ENCODE results near the gene ULBP2. TPM values are rescaled to one million over a fixed set of nuclear protein-coding genes. Genes with fewer than 3 reads are reported as not detected.
"Not testable (repeated sequence)": the region's sequence is repeated elsewhere in the genome, so short reads cannot be mapped to it uniquely, and the experiment has no call there.

ULBP2 gene
- total RNA-seq, 1 experiment from 2014 or later = 0.13 TPM

DNA sequence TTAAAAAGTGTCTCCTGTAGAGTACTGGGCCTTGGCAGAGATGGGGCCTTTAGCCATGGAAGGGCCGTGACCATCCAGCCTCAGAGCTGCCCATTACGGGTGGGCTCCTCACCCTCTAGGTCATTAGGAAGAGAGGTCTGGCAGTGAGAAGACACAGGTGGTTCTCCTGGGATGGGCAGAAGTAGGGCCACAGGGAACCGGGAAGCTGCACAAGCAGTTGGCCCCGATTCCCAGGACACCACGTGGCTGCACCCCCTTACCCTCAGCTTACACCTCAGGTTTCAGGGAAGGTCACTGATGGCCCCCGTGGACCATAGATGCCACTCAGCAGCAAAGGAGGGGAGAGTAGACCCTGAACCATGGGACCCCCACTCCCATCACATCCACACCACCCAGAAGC is 20.5 kb upstream of the ULBP2 start (continued):
- TF ChIP-seq, protein P1, sequence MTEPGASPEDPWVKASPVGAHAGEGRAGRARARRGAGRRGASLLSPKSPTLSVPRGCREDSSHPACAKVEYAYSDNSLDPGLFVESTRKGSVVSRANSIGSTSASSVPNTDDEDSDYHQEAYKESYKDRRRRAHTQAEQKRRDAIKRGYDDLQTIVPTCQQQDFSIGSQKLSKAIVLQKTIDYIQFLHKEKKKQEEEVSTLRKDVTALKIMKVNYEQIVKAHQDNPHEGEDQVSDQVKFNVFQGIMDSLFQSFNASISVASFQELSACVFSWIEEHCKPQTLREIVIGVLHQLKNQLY (CRISPR knock-in tag; IDR thresholded peaks at IDR 0.05) = no peak
- TF ChIP-seq, protein P2, sequence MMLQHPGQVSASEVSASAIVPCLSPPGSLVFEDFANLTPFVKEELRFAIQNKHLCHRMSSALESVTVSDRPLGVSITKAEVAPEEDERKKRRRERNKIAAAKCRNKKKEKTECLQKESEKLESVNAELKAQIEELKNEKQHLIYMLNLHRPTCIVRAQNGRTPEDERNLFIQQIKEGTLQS (CRISPR knock-in tag; conservative IDR thresholded peaks at IDR 0.05) = no peak

DNA sequence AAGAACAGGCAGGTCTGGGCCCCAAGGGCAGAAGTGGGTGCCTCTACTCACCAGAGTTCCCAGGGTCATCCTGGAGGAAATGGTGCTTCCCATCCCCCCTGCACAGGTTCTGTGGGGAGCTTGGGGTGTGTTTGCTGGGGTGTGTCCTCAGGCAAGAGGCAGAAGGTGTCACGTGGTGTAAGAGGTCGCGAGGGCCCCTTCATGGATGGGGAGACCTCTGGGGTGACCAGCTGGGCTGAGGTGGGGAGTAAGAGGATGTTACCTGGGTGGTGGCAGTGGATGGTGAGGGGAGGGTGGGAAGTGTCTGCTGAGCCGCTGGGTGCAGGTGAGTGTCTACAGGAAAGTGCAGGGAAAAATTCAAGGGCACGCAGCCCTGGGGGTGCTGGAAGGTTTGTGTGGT is 19.7 kb upstream of the ULBP2 start:
- POLR2A ChIA-PET; ATAC-seq; H3K27ac Mint-ChIP-seq; H3K9me3 Mint-ChIP-seq; DNase-seq (ENCODE audit: low spot score); H3K36me3 Mint-ChIP-seq: not testable (repeated sequence)
- Mint-ChIP-seq H3K27me3 (ENCODE audit: low read depth) (peaks cover 89% of the 10 kb centered on the region), H3K4me3 (peak overlapping the region; percentile 83), H3K4me1 (peaks cover 14% of the 10 kb centered on the region)
- CTCF ChIA-PET = interaction anchor here (0.7 to 1.0 kb wide), 4 partner anchors 10 to 85 kb away, joined by 3 to 6 read pairs (median 3); no protein-coding TSS in a partner anchor

DNA sequence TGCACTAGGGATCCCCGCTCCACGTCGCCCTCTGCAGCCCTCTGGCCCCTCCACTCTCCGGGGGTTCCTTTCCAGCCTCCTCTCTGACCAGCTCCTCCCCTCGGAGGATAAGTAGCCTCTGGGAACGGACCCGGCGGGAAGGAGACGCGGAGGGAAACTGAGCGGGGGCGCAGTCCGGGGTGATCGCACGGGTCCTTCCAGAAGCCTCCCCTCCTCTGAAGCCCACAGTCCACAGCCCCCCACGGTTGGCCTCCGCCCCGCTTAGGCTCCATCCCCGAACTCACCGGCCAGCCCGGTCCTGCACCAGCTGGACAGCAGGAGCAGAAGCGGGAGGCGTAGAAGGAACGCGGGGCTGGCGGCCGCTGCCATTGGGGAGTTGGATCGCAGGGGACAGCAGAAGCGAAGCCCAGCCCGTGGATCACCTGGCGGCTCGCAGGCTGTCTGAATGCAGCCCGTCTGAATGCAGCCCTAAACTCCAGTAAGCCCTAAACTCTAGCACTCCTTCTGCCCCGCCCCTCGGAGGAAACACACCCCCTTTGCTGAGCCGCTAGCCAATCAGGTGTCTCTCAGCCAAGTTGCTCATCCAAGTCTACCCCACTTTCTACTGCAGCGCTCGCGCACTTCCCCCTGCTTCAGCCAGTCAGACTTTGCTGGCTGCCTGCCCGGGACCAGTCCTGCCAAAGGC is 19.0 kb upstream of the ULBP2 start, which contains the start of gene RAET1G:
Gene RAET1G, minus strand, starts transcription at position 480 of the 685 bp plus-strand sequence. Its CDS starts 111 bp downstream, at position 369.
- H3K27ac Mint-ChIP-seq = no peak within 1 kb of the TSS
- POLR2A ChIA-PET = no interaction called here

More for the DNA sequence above, 19.0 kb upstream of the ULBP2 start, which contains the start of gene RAET1G:
- ATAC-seq (peak; percentile 84), DNase-seq (ENCODE audit: low spot score) (peak; percentile 92)
- Mint-ChIP-seq H3K4me1 (peaks cover 14% of the 10 kb centered on the region), H3K9me3 (no peaks in the 10 kb centered on the region), H3K4me3 (peak within 1 kb of the TSS; percentile 83), H3K27me3 (ENCODE audit: low read depth) (peaks cover 96% of the 10 kb centered on the region), H3K36me3 (no peaks in the 10 kb centered on the region)
- CTCF ChIA-PET = interaction anchor here (0.7 to 1.0 kb wide), 4 partner anchors 11 to 85 kb away, joined by 3 to 6 read pairs (median 3); no protein-coding TSS in a partner anchor
- TF ChIP-seq NFYB (CRISPR knock-in tag; conservative IDR thresholded peaks at IDR 0.05; ENCODE audit: low read depth) (peak; percentile 25), SMAD4 (CRISPR knock-in tag; IDR thresholded peaks at IDR 0.05) (no peak), NFE2L1 (CRISPR knock-in tag; IDR thresholded peaks at IDR 0.05) (0 out of 2 replicates have a peak, but pooled peaks have one; percentile 7), ELF4 (CRISPR knock-in tag; IDR thresholded peaks at IDR 0.05; ENCODE audit: low read depth) (no peak), SP1 (CRISPR knock-in tag; conservative IDR thresholded peaks at IDR 0.05) (peak; percentile 55; the same call in 1 of the 2 replicates), FOXP1 (CRISPR knock-in tag; IDR thresholded peaks at IDR 0.05; ENCODE audit: borderline replicate concordance) (0 out of 2 replicates have a peak, but pooled peaks have one; percentile 9), JUN (CRISPR knock-in tag; IDR thresholded peaks at IDR 0.05) (no peak)
- TF ChIP-seq, protein P1 (CRISPR knock-in tag; IDR thresholded peaks at IDR 0.05) = no peak
- TF ChIP-seq, protein P3, sequence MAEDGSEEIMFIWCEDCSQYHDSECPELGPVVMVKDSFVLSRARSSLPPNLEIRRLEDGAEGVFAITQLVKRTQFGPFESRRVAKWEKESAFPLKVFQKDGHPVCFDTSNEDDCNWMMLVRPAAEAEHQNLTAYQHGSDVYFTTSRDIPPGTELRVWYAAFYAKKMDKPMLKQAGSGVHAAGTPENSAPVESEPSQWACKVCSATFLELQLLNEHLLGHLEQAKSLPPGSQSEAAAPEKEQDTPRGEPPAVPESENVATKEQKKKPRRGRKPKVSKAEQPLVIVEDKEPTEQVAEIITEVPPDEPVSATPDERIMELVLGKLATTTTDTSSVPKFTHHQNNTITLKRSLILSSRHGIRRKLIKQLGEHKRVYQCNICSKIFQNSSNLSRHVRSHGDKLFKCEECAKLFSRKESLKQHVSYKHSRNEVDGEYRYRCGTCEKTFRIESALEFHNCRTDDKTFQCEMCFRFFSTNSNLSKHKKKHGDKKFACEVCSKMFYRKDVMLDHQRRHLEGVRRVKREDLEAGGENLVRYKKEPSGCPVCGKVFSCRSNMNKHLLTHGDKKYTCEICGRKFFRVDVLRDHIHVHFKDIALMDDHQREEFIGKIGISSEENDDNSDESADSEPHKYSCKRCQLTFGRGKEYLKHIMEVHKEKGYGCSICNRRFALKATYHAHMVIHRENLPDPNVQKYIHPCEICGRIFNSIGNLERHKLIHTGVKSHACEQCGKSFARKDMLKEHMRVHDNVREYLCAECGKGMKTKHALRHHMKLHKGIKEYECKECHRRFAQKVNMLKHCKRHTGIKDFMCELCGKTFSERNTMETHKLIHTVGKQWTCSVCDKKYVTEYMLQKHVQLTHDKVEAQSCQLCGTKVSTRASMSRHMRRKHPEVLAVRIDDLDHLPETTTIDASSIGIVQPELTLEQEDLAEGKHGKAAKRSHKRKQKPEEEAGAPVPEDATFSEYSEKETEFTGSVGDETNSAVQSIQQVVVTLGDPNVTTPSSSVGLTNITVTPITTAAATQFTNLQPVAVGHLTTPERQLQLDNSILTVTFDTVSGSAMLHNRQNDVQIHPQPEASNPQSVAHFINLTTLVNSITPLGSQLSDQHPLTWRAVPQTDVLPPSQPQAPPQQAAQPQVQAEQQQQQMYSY (CRISPR knock-in tag; IDR thresholded peaks at IDR 0.05) = no peak
- TF ChIP-seq, protein P4, sequence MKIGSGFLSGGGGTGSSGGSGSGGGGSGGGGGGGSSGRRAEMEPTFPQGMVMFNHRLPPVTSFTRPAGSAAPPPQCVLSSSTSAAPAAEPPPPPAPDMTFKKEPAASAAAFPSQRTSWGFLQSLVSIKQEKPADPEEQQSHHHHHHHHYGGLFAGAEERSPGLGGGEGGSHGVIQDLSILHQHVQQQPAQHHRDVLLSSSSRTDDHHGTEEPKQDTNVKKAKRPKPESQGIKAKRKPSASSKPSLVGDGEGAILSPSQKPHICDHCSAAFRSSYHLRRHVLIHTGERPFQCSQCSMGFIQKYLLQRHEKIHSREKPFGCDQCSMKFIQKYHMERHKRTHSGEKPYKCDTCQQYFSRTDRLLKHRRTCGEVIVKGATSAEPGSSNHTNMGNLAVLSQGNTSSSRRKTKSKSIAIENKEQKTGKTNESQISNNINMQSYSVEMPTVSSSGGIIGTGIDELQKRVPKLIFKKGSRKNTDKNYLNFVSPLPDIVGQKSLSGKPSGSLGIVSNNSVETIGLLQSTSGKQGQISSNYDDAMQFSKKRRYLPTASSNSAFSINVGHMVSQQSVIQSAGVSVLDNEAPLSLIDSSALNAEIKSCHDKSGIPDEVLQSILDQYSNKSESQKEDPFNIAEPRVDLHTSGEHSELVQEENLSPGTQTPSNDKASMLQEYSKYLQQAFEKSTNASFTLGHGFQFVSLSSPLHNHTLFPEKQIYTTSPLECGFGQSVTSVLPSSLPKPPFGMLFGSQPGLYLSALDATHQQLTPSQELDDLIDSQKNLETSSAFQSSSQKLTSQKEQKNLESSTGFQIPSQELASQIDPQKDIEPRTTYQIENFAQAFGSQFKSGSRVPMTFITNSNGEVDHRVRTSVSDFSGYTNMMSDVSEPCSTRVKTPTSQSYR (CRISPR knock-in tag; IDR thresholded peaks at IDR 0.05) = peak; percentile 43; the same call in 1 of the 2 replicates
- TF ChIP-seq, protein P5, sequence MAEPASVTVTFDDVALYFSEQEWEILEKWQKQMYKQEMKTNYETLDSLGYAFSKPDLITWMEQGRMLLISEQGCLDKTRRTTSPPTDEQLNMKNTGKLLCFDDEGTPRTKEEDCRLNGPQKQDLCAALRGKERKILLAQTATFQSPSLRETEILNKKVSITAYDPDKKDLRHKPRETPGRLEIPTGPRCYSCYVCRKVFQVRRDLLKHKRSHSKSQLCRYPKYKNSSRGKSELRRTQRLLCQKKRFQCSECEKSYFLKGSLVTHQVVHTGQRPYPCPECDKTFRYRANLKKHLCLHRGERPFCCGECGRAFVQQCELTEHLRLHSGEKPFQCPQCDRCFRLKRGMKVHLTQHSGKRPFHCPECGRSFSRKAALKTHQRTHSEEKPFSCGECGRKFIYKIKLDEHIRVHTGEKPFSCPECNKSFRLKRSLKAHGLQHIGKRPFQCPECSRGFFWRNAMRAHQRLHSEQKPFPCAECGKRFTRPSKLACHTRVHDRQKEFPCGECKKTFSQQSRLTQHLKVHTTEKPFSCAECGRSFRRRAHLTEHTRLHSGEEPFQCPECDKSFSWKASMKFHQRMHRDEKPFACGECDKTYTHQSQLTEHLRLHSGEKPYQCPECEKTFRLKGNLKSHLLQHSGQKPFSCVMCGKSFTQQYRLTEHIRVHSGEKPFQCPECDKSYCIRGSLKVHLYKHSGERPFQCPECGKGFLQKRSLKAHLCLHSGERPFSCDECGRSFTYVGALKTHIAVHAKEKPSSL (CRISPR knock-in tag; conservative IDR thresholded peaks at IDR 0.05) = no peak

Measured in WTC11 (cell line).